NB4 (cell line): ENCODE data around the gene ZFAND3.
"Not testable (repeated sequence)": the region's sequence is repeated elsewhere in the genome, so short reads cannot be mapped to it uniquely, and the experiment has no call there.

ENCODE experiments used
- DNase-seq: peaks from one replicate; pipeline ENCODE4 v3.0.0; 2010; ENCODE audit warnings: low read depth
- H3K4me3 ChIP-seq: one replicate; pipeline ENCODE4 v1.5.1; 2011; ENCODE audit warnings: mild to moderate bottlenecking, low read depth, low read length, moderate library complexity
- CTCF ChIP-seq: IDR thresholded peaks from one replicate; pipeline ENCODE4 v1.5.1; 2012; ENCODE audit warnings: low read depth, low read length
- MYC ChIP-seq: IDR thresholded peaks from 2 replicates; pipeline ENCODE4 v1.6.1; 2011; ENCODE audit warnings: low read depth, low read length
- POLR2A ChIP-seq: IDR thresholded peaks from 2 replicates; pipeline ENCODE4 v1.6.1; 2011; ENCODE audit warnings: mild to moderate bottlenecking; ENCODE audit not compliant: insufficient read length; ENCODE audit errors: extremely low read depth
- TF ChIP-seq, protein P1 (sequence below): IDR thresholded peaks from 2 replicates; pipeline ENCODE4 v1.6.1; 2011; ENCODE audit warnings: low read depth, low read length

Gene ZFAND3

GRCh38 chr6:37942606-37943376 is 123.3 kb downstream of the ZFAND3 start:
- TF ChIP-seq, protein P1, sequence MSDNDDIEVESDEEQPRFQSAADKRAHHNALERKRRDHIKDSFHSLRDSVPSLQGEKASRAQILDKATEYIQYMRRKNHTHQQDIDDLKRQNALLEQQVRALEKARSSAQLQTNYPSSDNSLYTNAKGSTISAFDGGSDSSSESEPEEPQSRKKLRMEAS, result no peak
- TF ChIP-seq POLR2A (no peak), CTCF (no peak), MYC (no peak)
- no peak for DNase-seq

GRCh38 chr6:37943436-37944058 is 124.0 kb downstream of the ZFAND3 start:
- TF ChIP-seq POLR2A (no peak), CTCF (no peak), MYC (no peak)
- TF ChIP-seq, protein P1, result no peak
- no peak for DNase-seq

More at GRCh38 chr6:37942606-37943376, 123.3 kb downstream of the ZFAND3 start:
- no peak overlapping the region for H3K4me3 ChIP-seq

GRCh38 chr6:37946057-37946456 is 126.5 kb downstream of the ZFAND3 start:
- no peak for DNase-seq
- no peak overlapping the region for H3K4me3 ChIP-seq
- TF ChIP-seq POLR2A, result no peak
- TF ChIP-seq CTCF, result no peak
- TF ChIP-seq, protein P1, result no peak
- no peak for TF ChIP-seq MYC

More at GRCh38 chr6:37943436-37944058, 124.0 kb downstream of the ZFAND3 start:
- no peak overlapping the region for H3K4me3 ChIP-seq

DNA sequence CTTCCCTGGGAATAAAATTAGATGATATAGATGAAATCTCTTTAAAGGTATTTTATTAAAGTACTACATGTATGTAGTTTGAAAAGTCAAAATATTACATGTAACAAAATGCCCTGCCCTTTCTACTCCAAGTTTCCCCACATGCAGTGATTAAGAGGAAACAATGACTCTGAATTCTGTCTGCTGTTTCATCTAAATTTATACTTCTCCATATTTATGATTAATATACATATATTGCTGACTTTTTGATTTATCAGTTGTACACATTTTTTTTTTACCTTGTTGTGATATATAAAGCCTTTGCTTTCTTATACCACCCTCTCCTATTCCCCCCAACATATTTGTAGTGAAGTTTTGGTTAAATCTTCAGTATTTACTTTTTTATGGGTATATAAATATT is 127.9 kb downstream of the ZFAND3 start:
- H3K4me3 ChIP-seq, result no peak overlapping the region
- TF ChIP-seq, protein P1, result no peak
- no peak for TF ChIP-seq MYC
- DNase-seq, result no peak

DNA sequence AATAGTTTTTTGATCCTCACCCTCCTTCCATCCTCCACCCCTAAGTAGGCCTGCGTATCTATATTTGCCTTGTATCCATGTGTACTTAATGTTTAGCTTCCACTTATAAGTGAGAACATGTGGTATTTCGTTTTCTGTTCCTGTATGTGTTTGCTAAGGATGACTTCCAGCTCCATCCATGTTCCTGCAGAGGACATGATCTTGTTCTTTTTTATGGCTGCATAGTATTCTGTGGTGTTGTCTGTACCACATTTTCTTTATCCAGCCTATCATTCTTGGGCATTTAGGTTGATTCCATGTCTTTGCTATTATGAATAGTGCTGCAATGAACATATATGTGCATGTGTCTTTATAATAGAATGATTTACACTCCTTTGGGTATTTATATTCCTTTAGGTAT is 129.1 kb downstream of the ZFAND3 start:
- not testable (repeated sequence) for DNase-seq, H3K4me3 ChIP-seq

- DNase-seq, result no peak
Measured at GRCh38 chr6:37952027-37952426, 132.5 kb downstream of the ZFAND3 start.

More at GRCh38 chr6:37952027-37952426, 132.5 kb downstream of the ZFAND3 start:
- H3K4me3 ChIP-seq, result no peak overlapping the region
- no peak for TF ChIP-seq CTCF
- TF ChIP-seq, protein P1, result no peak
- no peak for TF ChIP-seq MYC
- no peak for TF ChIP-seq POLR2A
